ENCODE measurements around the gene RETN. TPM values are rescaled to one million over a fixed set of nuclear protein-coding genes. Genes with fewer than 3 reads are reported as not detected.

Gene RETN
- total and polyA plus RNA-seq, 2 donors (not counting 3 experiments of a cell fraction or from before 2014, with no cell fraction given) = not detected

GRCh38 chr19:7661744-7662538 is 6.9 kb upstream of the RETN start:
- BruUV-seq (replicated peaks) = no TSS peak
- Histone ChIP-seq H4K20me1 (replicated peaks; ENCODE audit: control insufficient read depth, extremely low read depth, insufficient read depth, low read length) (no peaks in the 10 kb centered on the region), H3K27me3 (ENCODE audit: control insufficient read depth in 2 of 2, insufficient read depth in 2 of 2, low read length in 2 of 2) (peaks cover 0 to 2% of the 10 kb centered on the region in 2 experiments), H2AFZ (ENCODE audit: low read depth, low read length) (no peak overlapping the region), H3K9me3 (replicated peaks; ENCODE audit: control insufficient read depth, insufficient read depth, low read length) (no peaks in the 10 kb centered on the region), H3K4me2 (ENCODE audit: insufficient read depth, low read length) (no peak overlapping the region), H3K4me1 (ENCODE audit: control insufficient read depth, extremely low read depth, insufficient read depth, low read length) (no peaks in the 10 kb centered on the region), H3K9me1 (replicated peaks; ENCODE audit: control insufficient read depth, extremely low read depth, insufficient read depth, low read length) (no peaks in the 10 kb centered on the region), H3K27ac (ENCODE audit: insufficient read depth, low read depth, low read length) (no peak overlapping the region), H3K79me2 (ENCODE audit: control insufficient read depth, insufficient read depth, low read length) (no peaks in the 10 kb centered on the region), H3K9ac (replicated peaks; ENCODE audit: extremely low read depth, insufficient read depth, low read length) (no peak overlapping the region), H3K36me3 (ENCODE audit: control insufficient read depth in 2 of 2, extremely low read depth in 1 of 2, insufficient read depth in 2 of 2, low read length in 2 of 2) (no peaks in the 10 kb centered on the region), H3K4me3 (replicated peaks in 1 of 3; ENCODE audit: insufficient read depth in 1 of 3, low read depth in 1 of 3, low read length in 3 of 3) (no peak overlapping the region)
- dilution Hi-C loops (cut with MboI; ENCODE audit: extremely low pct_ligation_motif_present, low sequenced_read_pairs) = no loop called here
- TF ChIP-seq FOS (IDR thresholded peaks at IDR 0.05; ENCODE audit: borderline replicate concordance, insufficient read depth, low read length) (no peak), EZH2 (IDR thresholded peaks at IDR 0.05; ENCODE audit: borderline replicate concordance, low read depth, low read length, severe bottlenecking) (no peak), GATA2 (IDR thresholded peaks at IDR 0.05; ENCODE audit: insufficient read depth, insufficient read length, low read depth, low read length) (no peak), POLR2A (IDR thresholded peaks at IDR 0.05; ENCODE audit: low read depth, low read length) (no peak), MYC (IDR thresholded peaks at IDR 0.05; ENCODE audit: low read depth, low read length) (no peak), MAX (IDR thresholded peaks at IDR 0.05; ENCODE audit: insufficient read depth, insufficient read length) (no peak), POLR2AphosphoS5 (IDR thresholded peaks at IDR 0.05; ENCODE audit: insufficient read depth, low read depth, low read length) (no peak), JUN (IDR thresholded peaks at IDR 0.05; ENCODE audit: borderline replicate concordance, insufficient read depth, insufficient read length, low read depth) (no peak), CTCF (IDR thresholded peaks at IDR 0.05; ENCODE audit: extremely low read depth in 1 of 2, insufficient read depth in 1 of 2, low read depth in 1 of 2, low read length in 2 of 2) (no peak)
- CTCF ChIA-PET = interaction anchor here (0.6 to 3.3 kb wide), 3 partner anchors 12 to 36 kb away, joined by 3 to 24 read pairs (median 5); partner anchors contain the start of gene TRAPPC5
- no peak for FAIRE-seq
- POLR2A ChIA-PET = no interaction called here
- intact Hi-C loops (cut with micrococcal nuclease) = no loop called here
- no peak for DNase-seq (ENCODE audit: low read depth, low spot score)

Data from endothelial cell of umbilical vein (primary cell).